Transverse colon (tissue), 4 donors: ENCODE data around the gene TROAP.
"Not testable (repeated sequence)": the region's sequence is repeated elsewhere in the genome, so short reads cannot be mapped to it uniquely, and the experiment has no call there.

ENCODE experiments used
- CTCF ChIP-seq, 5 experiments: fragments of 200-600 bp in 3 of 5; fragments of 450-650 bp in 2 of 5; sonication (generic) in 3 of 5; IDR thresholded peaks; 1 replicate in 2 of 5; 2 replicates in 3 of 5; pipeline ENCODE4 v1.5.1; 2016 to 2017; ENCODE audit warnings: antibody characterized with exemption in 5 of 5, inconsistent platforms in 3 of 5, mild to moderate bottlenecking in 2 of 5, moderate library complexity in 1 of 5
- EP300 ChIP-seq: sonication (generic); formaldehyde crosslinking; IDR thresholded peaks from one replicate; pipeline ENCODE4 v1.6.1; 2017; ENCODE audit warnings: antibody characterized with exemption, low read depth
- POLR2A ChIP-seq: fragments of 450-650 bp; IDR thresholded peaks from one replicate; pipeline ENCODE4 v1.6.1; 2016; ENCODE audit warnings: antibody characterized with exemption, mild to moderate bottlenecking, moderate library complexity
- POLR2AphosphoS5 ChIP-seq, 3 donors: sonication (generic); formaldehyde crosslinking; IDR thresholded peaks; one replicate each; pipeline ENCODE4 v1.6.1; 2016; ENCODE audit warnings: antibody characterized with exemption in 3 of 3

DNA sequence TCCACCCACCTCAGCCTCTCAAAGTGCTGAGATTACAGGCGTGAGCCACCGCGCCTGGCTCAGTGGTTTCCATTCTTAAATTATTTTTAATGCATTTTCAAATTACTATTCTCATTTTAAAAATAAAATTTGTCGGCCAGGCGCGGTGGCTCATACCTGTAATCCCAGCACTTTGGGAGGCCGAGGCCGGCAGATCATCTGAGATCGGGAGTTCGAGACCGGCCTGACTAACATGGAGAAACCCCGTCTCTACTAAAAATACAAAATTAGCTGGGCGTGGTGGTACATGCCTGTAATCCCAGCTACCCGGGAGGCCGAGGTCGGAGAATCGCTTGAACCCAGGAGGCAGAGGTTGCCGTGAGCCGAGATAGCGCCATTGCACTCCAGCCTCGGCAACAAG is 10.7 kb downstream of the TROAP start:
- not testable (repeated sequence) for TF ChIP-seq CTCF (IDR thresholded peaks at IDR 0.05); POLR2A; POLR2AphosphoS5 (IDR thresholded peaks at IDR 0.05); EP300
